IMR-90 (cell line): ENCODE data around the gene CALY. TPM values are rescaled to one million over a fixed set of nuclear protein-coding genes. Genes with fewer than 3 reads are reported as not detected.

Experiments used
- ATAC-seq: fragments of 200-7000 bp; cut with Tn5 transposase; 2 replicates; pipeline ENCODE4 v1.9.1; 2020; ENCODE audit warnings: low read depth, mild to moderate bottlenecking, moderate library complexity
- BruUV-seq: library from RNA; stranded (reverse); fragments of 400-500 nt; replicated peaks from 2 replicates; lab custom pipeline; 2021; lab: Mats Ljungman, UMichigan
- CTCF ChIA-PET: fragments of 300-600 bp; formaldehyde crosslinking; extraction: SDS; loops from one replicate; lab custom pipeline; 2021; ENCODE audit warnings: antibody characterized with exemption; lab: Yijun Ruan, JAX
- POLR2A ChIA-PET: fragments of 300-600 bp; sonication (Branson Sonifier 250); formaldehyde crosslinking; loops from one replicate; lab custom pipeline; 2022; ENCODE audit warnings: antibody characterized with exemption; ENCODE audit not compliant: unreplicated experiment; lab: Charles Lee
- DNase-seq: peaks from one replicate; pipeline ENCODE4 v3.0.0; 2013
- H2AFZ ChIP-seq: replicated peaks from 2 replicates; pipeline ENCODE3; 2013; ENCODE audit warnings: low read length, mild to moderate bottlenecking; ENCODE audit not compliant: poor library complexity
- H2AK5ac ChIP-seq: 2 replicates; pipeline ENCODE4 v1.6.1; 2013; ENCODE audit warnings: low read depth, low read length, inconsistent platforms
- H2AK9ac ChIP-seq: replicated peaks from 2 replicates; pipeline ENCODE3; 2013; ENCODE audit warnings: mild to moderate bottlenecking, low read depth, low read length, moderate library complexity; ENCODE audit not compliant: poor library complexity
- H2BK120ac ChIP-seq: 2 replicates; pipeline ENCODE4 v1.6.1; 2013; ENCODE audit warnings: low read depth, low read length, inconsistent platforms
- H2BK15ac ChIP-seq: 3 replicates; pipeline ENCODE4 v1.6.1; 2013; ENCODE audit warnings: low read depth, low read length, inconsistent platforms
- H2BK20ac ChIP-seq: 2 replicates; pipeline ENCODE4 v1.6.1; 2013; ENCODE audit warnings: low read depth, mild to moderate bottlenecking, inconsistent platforms, low read length, moderate library complexity
- H2BK5ac ChIP-seq: 2 replicates; pipeline ENCODE4 v1.6.1; 2013; ENCODE audit warnings: mild to moderate bottlenecking, low read depth, low read length, inconsistent platforms; ENCODE audit not compliant: poor library complexity, severe bottlenecking
- H3K14ac ChIP-seq: replicated peaks from 2 replicates; pipeline ENCODE4 v1.6.1; 2013; ENCODE audit warnings: low read depth, low read length, inconsistent platforms
- H3K18ac ChIP-seq: 2 replicates; pipeline ENCODE4 v1.6.1; 2013; ENCODE audit warnings: low read depth, low read length, control low read depth
- H3K23ac ChIP-seq: 2 replicates; pipeline ENCODE4 v1.6.1; 2013; ENCODE audit warnings: low read depth, low read length, inconsistent platforms
- H3K27ac ChIP-seq: 2 replicates; pipeline ENCODE4 v1.5.1; 2013; ENCODE audit warnings: mild to moderate bottlenecking, control low read depth, low read length; ENCODE audit not compliant: insufficient read depth
- H3K27me3 ChIP-seq: 2 replicates; pipeline ENCODE4 v1.6.1; 2013; ENCODE audit warnings: low read length; ENCODE audit not compliant: control insufficient read depth, insufficient read depth
- H3K36me3 ChIP-seq: 2 replicates; pipeline ENCODE4 v1.6.1; 2013; ENCODE audit warnings: low read length, mixed read lengths; ENCODE audit not compliant: control insufficient read depth, insufficient read depth
- H3K4ac ChIP-seq: 2 replicates; pipeline ENCODE4 v1.6.1; 2013; ENCODE audit warnings: low read depth, low read length, inconsistent platforms
- H3K4me1 ChIP-seq: 2 replicates; pipeline ENCODE4 v1.6.1; 2013; ENCODE audit warnings: low read length, mixed read lengths; ENCODE audit not compliant: control insufficient read depth, insufficient read depth
- H3K4me2 ChIP-seq: 2 replicates; pipeline ENCODE4 v1.6.1; 2013; ENCODE audit warnings: low read depth, mild to moderate bottlenecking, control low read depth, low read length, moderate library complexity
- H3K4me3 ChIP-seq: 2 replicates; pipeline ENCODE4 v1.5.1; 2013; ENCODE audit warnings: low read depth, mild to moderate bottlenecking, control low read depth, low read length, moderate library complexity; ENCODE audit not compliant: insufficient read depth
- H3K56ac ChIP-seq: 2 replicates; pipeline ENCODE4 v1.6.1; 2013; ENCODE audit warnings: low read length, inconsistent platforms; ENCODE audit not compliant: insufficient read depth; ENCODE audit errors: extremely low read depth
- H3K79me1 ChIP-seq, 2 experiments: 2 replicates each; pipeline ENCODE4 v1.6.1; 2013; ENCODE audit warnings: low read length in 2 of 2, inconsistent platforms in 1 of 2, low read depth in 1 of 2
- H3K9ac ChIP-seq: 2 replicates; pipeline ENCODE4 v1.6.1; 2013; ENCODE audit warnings: low read depth, low read length, control low read depth
- H3K9me1 ChIP-seq: 2 replicates; pipeline ENCODE4 v1.6.1; 2013; ENCODE audit warnings: low read length, inconsistent platforms; ENCODE audit not compliant: insufficient read depth
- H3K9me3 ChIP-seq: 2 replicates; pipeline ENCODE4 v1.6.1; 2013; ENCODE audit warnings: low read length; ENCODE audit not compliant: control insufficient read depth, insufficient read depth
- H4K20me1 ChIP-seq: 2 replicates; pipeline ENCODE4 v1.6.1; 2013; ENCODE audit warnings: low read length, inconsistent platforms; ENCODE audit not compliant: insufficient read depth
- H4K5ac ChIP-seq: 2 replicates; pipeline ENCODE4 v1.6.1; 2013; ENCODE audit warnings: mild to moderate bottlenecking, low read depth, low read length, control low read depth
- H4K8ac ChIP-seq, 2 experiments: 2 replicates each; pipeline ENCODE4 v1.6.1; 2013; ENCODE audit warnings: low read depth in 2 of 2, low read length in 2 of 2, control low read depth in 1 of 2, inconsistent platforms in 1 of 2
- H4K91ac ChIP-seq: 2 replicates; pipeline ENCODE4 v1.6.1; 2013; ENCODE audit warnings: low read depth, low read length, inconsistent platforms; ENCODE audit not compliant: insufficient read depth
- CHD1 ChIP-seq: IDR thresholded peaks from 2 replicates; pipeline ENCODE4 v1.6.1; 2012; ENCODE audit warnings: low read depth, low read length, improper control_type of control experiment
- FOS ChIP-seq: fragments of 150-350 bp; IDR thresholded peaks from 2 replicates; pipeline ENCODE4 v1.6.1; 2016; ENCODE audit warnings: low read depth, low read length
- MAFK ChIP-seq: IDR thresholded peaks from 2 replicates; pipeline ENCODE4 v1.6.1; 2012; ENCODE audit warnings: low read depth, low read length, improper control_type of control experiment
- MAZ ChIP-seq: IDR thresholded peaks from 2 replicates; pipeline ENCODE4 v1.6.1; 2012; ENCODE audit warnings: low read depth, mild to moderate bottlenecking, low read length, improper control_type of control experiment, moderate library complexity, borderline replicate concordance
- NFE2L2 ChIP-seq: fragments of 150-350 bp; IDR thresholded peaks from 2 replicates; pipeline ENCODE4 v1.6.1; 2016; ENCODE audit warnings: low read depth, mild to moderate bottlenecking, low read length
- POLR2A ChIP-seq: IDR thresholded peaks from 2 replicates; pipeline ENCODE4 v1.6.1; 2012; ENCODE audit warnings: mild to moderate bottlenecking, low read depth, low read length
- RAD21 ChIP-seq: IDR thresholded peaks from 2 replicates; pipeline ENCODE4 v1.6.1; 2012; ENCODE audit warnings: low read length, improper control_type of control experiment
- RCOR1 ChIP-seq: IDR thresholded peaks from 2 replicates; pipeline ENCODE4 v1.6.1; 2012; ENCODE audit warnings: mild to moderate bottlenecking, low read length, improper control_type of control experiment; ENCODE audit not compliant: insufficient replicate concordance
- RFX5 ChIP-seq: IDR thresholded peaks from 2 replicates; pipeline ENCODE4 v1.8.0; 2012; ENCODE audit warnings: low read depth, mild to moderate bottlenecking, low read length, moderate library complexity
- SMC3 ChIP-seq: fragments of 150-350 bp; IDR thresholded peaks from 2 replicates; pipeline ENCODE4 v1.6.1; 2016; ENCODE audit warnings: low read depth, mild to moderate bottlenecking, antibody characterized with exemption, low read length, moderate library complexity
- WGBS, 2 experiments: methylation state at CpG; one replicate each; pipeline versions ENCODE4 v1.1.5 to v1.1.7; 2013; ENCODE audit warnings: missing lambda C conversion rate in 2 of 2; ENCODE audit not compliant: insufficient read length in 1 of 2; ENCODE audit errors: extremely low coverage in 2 of 2; 5-methylcytosine and 5-hydroxymethylcytosine counted together
- dilution Hi-C: fragments of 300-500 bp; cut with HindIII; formaldehyde crosslinking; loops from one replicate; pipeline ENCODE4 v1.14.3; 2018; ENCODE audit warnings: low sequenced_read_pairs; ENCODE audit not compliant: unreplicated experiment
- in situ Hi-C: fragments of 300-500 bp; cut with MboI; formaldehyde crosslinking; loops from 3 replicates; pipeline ENCODE4 v1.14.3; 2019; ENCODE audit warnings: low sequenced_read_pairs, inconsistent platforms, mixed read lengths
- intact Hi-C: fragments of 100-400 bp; cut with micrococcal nuclease; formaldehyde crosslinking; loops from 2 replicates; pipeline ENCODE4 v1.10.0; 2022
- polyA plus RNA-seq, 3 experiments: library from polyadenylated mRNA; depleted of rRNA; stranded (reverse); fragments of >200 nt; gene quantifications; 2 replicates each; pipeline ENCODE4 v1.2.3, GENCODE V29; 2012; ENCODE audit warnings: low replicate concordance in 1 of 3
- total RNA-seq: library from RNA; depleted of rRNA; stranded (reverse); fragments of >200 nt; gene quantifications from 2 replicates; pipeline ENCODE4 v1.2.3, GENCODE V29; 2012
- TF ChIP-seq, protein P1 (sequence below): fragments of 150-350 bp; IDR thresholded peaks from 2 replicates; pipeline ENCODE4 v1.6.1; 2016; ENCODE audit warnings: low read depth, mild to moderate bottlenecking, low read length, moderate library complexity, borderline replicate concordance

Gene CALY
- total and polyA plus RNA-seq, 2 of the 4 experiments (the other 2 are of a cell fraction), result 0.34 TPM; not detected in 1

DNA sequence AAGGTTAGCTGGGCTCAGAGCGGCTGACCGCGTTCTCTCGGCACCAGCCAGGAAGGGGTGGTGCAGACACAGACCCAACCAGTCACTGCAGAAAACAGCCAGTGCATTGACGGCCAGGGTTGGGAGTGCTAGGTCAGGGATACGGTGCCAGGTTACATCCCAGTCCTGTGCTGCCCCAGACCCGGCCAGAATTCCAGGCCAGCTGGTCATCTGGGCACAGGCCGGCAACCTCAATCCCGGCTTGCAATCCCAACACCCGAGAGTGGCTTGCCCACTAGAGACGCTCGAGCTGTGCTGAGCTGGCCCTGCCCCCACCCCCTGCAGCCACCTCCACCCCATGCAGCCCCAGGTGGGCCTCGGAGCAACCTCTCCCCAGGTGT is 14.2 kb upstream of the CALY start:
- TF ChIP-seq MAFK (no peak), RFX5 (no peak), SMC3 (no peak), POLR2A (no peak), MAZ (no peak), CHD1 (no peak), RAD21 (no peak), NFE2L2 (no peak), RCOR1 (no peak), FOS (no peak)
- TF ChIP-seq, protein P1, sequence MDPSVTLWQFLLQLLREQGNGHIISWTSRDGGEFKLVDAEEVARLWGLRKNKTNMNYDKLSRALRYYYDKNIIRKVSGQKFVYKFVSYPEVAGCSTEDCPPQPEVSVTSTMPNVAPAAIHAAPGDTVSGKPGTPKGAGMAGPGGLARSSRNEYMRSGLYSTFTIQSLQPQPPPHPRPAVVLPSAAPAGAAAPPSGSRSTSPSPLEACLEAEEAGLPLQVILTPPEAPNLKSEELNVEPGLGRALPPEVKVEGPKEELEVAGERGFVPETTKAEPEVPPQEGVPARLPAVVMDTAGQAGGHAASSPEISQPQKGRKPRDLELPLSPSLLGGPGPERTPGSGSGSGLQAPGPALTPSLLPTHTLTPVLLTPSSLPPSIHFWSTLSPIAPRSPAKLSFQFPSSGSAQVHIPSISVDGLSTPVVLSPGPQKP, result no peak
- Histone ChIP-seq H3K9me3 (no peaks in the 10 kb centered on the region), H2BK5ac (no peak overlapping the region), H4K20me1 (peaks cover 3% of the 10 kb centered on the region), H3K4me1 (no peaks in the 10 kb centered on the region), H3K4ac (no peak overlapping the region), H3K56ac (no peak overlapping the region), H2BK15ac (no peak overlapping the region), H2AK5ac (no peak overlapping the region), H3K4me3 (no peak overlapping the region), H2AK9ac (no peak overlapping the region), H3K18ac (no peak overlapping the region), H3K27me3 (peaks cover 3% of the 10 kb centered on the region; the same call in 1 of the 2 replicates), H3K9ac (no peak overlapping the region), H3K27ac (no peak overlapping the region), H4K5ac (no peak overlapping the region), H4K8ac (no peak overlapping the region), H3K14ac (no peak overlapping the region), H2AFZ (peak overlapping the region; percentile 58), H3K36me3 (peaks cover 2% of the 10 kb centered on the region; the same call in 1 of the 2 replicates), H4K91ac (no peak overlapping the region), H2BK20ac (no peak overlapping the region), H3K4me2 (no peak overlapping the region), H2BK120ac (no peak overlapping the region), H3K23ac (no peak overlapping the region), H3K79me1 (no peaks in the 10 kb centered on the region), H3K9me1 (0 out of 2 replicates have a peak, but pooled peaks cover 5% of the 10 kb centered on the region)
- DNase-seq (no peak), ATAC-seq (peak; percentile 8)
- in situ Hi-C loops, result no loop called here
- dilution Hi-C loops, result no loop called here
- ChIA-PET POLR2A (no interaction called here), CTCF (no interaction called here)
- WGBS, 2 experiments, result 48% methylated on average over 10 of the region's 13 CpGs; no CpG with 5 or more reads in 1 of the 2 experiments
- BruUV-seq, result no TSS peak
- intact Hi-C loops, result no loop called here
